Ureter (tissue), 1 donor: Measurements from ENCODE around the gene DEUP1. TPM values are rescaled to one million over a fixed set of nuclear protein-coding genes. Genes with fewer than 3 reads are reported as not detected.

Experiments used
- DNase-seq: peaks from one replicate; pipeline ENCODE4 v3.0.0-alpha.2; 2020; ENCODE audit warnings: low spot score
- total RNA-seq: library from RNA; stranded (reverse); gene quantifications from one replicate; pipeline ENCODE4 v1.2.4, GENCODE V29; 2023
- donor health status: DM: yes; HTN: yes; CAD: no.

Gene DEUP1
- total RNA-seq, 1 donor from 2014 or later = not detected

DNA sequence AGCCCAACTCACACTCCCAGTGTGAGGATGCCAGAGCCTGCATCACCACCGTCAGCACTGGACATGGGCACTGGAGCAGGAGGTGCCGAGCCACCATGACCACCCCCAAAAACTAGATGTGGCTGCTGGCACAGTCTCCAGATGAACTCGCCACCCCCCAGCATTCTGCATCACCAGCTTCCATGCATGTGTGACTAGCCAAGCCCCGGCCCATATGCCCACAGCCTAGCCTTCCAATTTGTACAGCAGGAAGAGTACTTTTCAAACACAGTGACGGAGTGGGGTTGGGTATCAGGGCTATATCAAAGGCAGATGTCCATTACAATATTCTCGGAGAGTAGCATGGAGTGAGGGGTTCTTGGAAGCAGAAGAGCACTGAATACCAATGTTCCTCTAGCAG lies 149.7 kb downstream of the DEUP1 start:
- DNase-seq = no peak

DNA sequence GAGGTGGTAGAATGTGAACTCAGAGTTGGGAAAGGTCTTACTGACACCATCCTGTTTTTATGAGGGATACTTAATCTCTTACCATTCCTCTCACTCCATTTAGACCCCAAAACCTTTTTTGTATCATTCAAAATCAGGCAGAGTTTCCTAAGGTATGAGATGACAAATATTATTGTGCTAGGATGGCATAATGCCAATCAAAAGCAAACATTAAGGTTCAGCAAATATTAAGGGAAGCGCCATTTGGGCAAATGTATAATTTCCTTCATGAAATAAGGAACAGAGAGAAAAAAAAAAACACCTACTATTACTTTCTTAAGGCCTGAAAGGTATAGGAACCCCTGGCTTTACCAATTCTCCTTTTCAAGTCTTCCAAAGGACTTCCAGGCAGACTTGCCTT lies 150.2 kb downstream of the DEUP1 start:
- DNase-seq = no peak

DNA sequence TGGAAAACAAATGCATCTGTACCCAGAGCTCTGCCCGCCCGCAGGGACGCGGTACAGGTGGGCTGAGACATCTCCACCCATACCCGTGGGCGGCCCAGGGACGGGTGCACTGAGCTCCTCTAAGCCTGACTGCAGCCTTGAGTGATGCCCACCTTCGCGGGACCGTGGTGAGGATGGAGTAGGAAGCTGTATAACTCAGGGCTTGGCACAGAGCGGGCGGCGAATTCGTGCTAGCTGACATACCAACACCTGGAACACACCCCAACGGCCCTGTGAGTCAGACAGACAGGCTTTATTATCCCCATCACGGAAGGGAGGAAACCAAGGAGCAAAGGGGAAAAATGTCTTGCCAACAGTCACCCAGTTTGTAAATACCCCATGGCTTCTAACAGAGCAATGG lies 150.7 kb downstream of the DEUP1 start:
- no peak for DNase-seq

DNA sequence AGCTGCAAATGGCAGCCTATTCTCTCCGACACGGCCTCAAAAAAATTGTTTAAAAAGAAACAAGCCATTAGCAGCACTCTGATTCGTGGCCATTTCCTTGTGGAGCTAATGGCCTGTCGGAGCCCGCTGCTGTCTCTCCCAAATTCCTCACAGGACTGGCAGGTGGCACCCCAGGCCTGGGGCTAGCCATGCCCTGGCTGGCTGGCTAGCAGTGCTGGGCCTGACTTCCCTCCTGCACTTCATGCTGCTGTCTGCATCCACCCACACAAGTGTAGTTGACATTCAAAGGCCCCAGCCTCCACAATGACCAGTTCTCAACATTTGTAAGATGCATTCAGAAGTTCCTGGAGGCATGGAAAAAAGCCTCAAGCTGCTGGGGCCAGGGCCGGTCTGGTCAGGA lies 151.2 kb downstream of the DEUP1 start:
- DNase-seq = no peak

DNA sequence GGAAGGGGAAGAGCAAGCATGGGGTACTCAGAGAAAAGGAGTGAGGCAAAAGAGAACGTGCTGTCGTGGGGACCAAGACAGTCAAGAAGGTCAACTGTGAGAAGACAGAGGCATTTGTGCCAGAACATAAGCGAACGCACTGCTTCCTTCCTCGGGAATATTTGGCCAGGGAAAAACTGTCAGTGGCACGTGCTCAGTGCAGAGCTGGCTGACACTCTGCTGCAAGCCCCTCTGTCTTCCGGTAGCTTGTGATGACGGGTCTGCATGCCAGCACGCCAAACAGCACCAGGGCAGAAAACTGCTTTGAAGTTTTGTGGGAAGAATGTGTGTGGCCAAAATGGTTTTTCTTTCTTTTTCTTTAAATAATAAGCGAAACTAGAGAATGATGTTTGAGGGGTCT lies 152.0 kb downstream of the DEUP1 start:
- no peak for DNase-seq

DNA sequence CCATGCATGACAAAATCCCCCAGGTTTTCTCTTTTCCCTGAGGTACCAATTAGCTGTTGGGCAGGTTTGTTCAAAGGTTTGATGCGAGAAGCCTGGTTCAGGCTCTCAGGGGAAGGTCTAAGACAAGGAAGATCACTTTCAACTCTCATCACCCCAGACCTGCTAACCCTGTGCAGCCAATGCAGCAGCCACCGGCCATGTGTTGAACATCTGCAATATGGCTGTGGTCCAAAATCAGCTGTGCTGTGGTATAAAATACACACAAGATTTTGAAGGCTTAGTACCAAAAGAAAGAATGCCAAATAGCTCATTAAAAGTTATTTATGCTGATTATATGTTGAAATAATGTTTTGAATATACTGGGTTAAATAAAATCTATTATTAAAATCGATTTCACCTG lies 154.2 kb downstream of the DEUP1 start:
- DNase-seq = no peak

DNA sequence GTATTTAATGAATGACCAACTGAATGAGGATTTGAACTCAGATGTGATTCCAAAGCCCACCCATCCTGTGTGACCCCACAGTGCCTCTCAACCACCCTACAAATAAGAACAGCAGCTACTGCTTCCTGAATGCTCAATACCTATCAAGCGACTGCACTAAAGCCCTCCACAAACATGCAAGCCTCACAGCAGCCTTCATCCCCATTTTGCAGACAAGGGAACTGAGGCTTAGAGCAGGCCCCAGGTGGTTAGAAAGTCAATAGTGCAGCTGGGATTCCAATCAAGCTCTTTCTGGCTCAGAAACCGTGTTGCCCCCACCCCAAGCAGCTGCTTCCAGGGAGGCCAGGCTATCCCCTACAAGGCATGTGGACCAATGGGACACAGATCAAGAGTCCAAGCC lies 155.4 kb downstream of the DEUP1 start:
- DNase-seq = no peak

DNA sequence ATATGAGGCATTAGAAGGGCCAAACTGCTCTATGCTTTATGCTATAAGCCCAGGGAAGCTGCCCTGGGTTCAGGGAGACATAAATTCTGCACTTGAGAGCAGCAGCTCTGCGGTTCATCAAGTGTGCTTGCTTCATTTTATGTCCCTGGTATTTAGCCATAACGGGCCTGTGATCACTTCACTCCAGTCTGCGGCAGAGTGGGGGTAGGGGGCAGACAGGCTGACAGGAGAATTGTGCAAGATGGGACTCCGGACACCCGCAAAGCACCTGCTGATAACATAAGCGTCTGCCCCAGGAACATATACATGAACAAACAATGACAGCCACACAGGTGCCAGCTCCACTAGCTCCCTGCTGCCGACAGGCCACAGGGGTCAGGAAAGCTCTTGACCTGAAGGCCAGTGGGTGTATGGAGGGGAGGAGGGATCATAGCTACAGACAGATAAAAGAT lies 156.5 kb downstream of the DEUP1 start:
- DNase-seq = no peak

Other genes starting within 250 kb of the DEUP1 start
- gene SLC36A4, start 132.8 kb upstream of the DEUP1 start, total RNA-seq = 12.6 TPM
- gene SMCO4, start 212.6 kb downstream of the DEUP1 start, total RNA-seq = 13.9 TPM